Mucosa of descending colon (tissue), 3 donors: Measurements from ENCODE around the gene TUBA1A. TPM values are rescaled to one million over a fixed set of nuclear protein-coding genes. Genes with fewer than 3 reads are reported as not detected.

Experiments used
- ATAC-seq: fragments of 200-7000 bp; cut with Tn5 transposase; one replicate; pipeline ENCODE4 v1.9.1; 2020; ENCODE audit warnings: mild to moderate bottlenecking, moderate library complexity
- DNase-seq, 3 donors: peaks; one replicate each; pipeline ENCODE4 v3.0.0-alpha.2; 2020
- H3K36me3 ChIP-seq: fragments of 200-600 bp; one replicate; pipeline ENCODE4 v1.8.0; 2021; ENCODE audit warnings: low read depth, mild to moderate bottlenecking
- H3K4me1 ChIP-seq: fragments of 200-600 bp; one replicate; pipeline ENCODE4 v1.8.0; 2021; ENCODE audit warnings: low read depth, mild to moderate bottlenecking
- H3K4me3 ChIP-seq: fragments of 200-600 bp; one replicate; pipeline ENCODE4 v1.8.0; 2021; ENCODE audit warnings: mild to moderate bottlenecking
- H3K9me3 ChIP-seq: fragments of 200-600 bp; one replicate; pipeline ENCODE4 v1.8.0; 2021; ENCODE audit warnings: mild to moderate bottlenecking
- intact Hi-C, 2 donors: fragments of 100-400 bp; cut with DNase I in 1 of 2; cut with micrococcal nuclease in 1 of 2; formaldehyde crosslinking; loops; one replicate each; pipeline versions ENCODE4 v1.11.0 to v1.11.1; 2022; cut with DNase I, micrococcal nuclease
- total RNA-seq, 3 donors: library from RNA; stranded (reverse); fragmentation: NEBNext Ultra II Directional in 2 of 3; extraction: Animal tissue kit (Norgen Biotek cat#: 25700) in 2 of 3; gene quantifications; one replicate each; pipeline versions ENCODE4 v1.2.1 to v1.2.4, GENCODE V29; 2021 to 2023
- TF ChIP-seq, protein P1 (sequence below): fragments of 200-600 bp; IDR thresholded peaks from one replicate; pipeline ENCODE4 v1.8.0; 2022; ENCODE audit warnings: antibody characterized with exemption, mild to moderate bottlenecking
- donor health status: DM: no; HTN: no; CAD: no; lungs with moderate emphysema.
- donor health status: DM: no; HTN: no; CAD: no.
- donor health status: DM: no; HTN: yes; CAD: no.

The TUBA1A gene
- total RNA-seq, 3 donors from 2014 or later: 20.5 to 295 (median 64.4) TPM

GRCh38 chr12:49154221-49154620 lies 34.7 kb downstream of the TUBA1A start:
- Histone ChIP-seq H3K4me1 (no peaks in the 10 kb centered on the region), H3K9me3 (no peaks in the 10 kb centered on the region), H3K4me3 (no peak overlapping the region), H3K36me3 (no peaks in the 10 kb centered on the region)
- intact Hi-C loops: no loop called here
- TF ChIP-seq, protein P1, sequence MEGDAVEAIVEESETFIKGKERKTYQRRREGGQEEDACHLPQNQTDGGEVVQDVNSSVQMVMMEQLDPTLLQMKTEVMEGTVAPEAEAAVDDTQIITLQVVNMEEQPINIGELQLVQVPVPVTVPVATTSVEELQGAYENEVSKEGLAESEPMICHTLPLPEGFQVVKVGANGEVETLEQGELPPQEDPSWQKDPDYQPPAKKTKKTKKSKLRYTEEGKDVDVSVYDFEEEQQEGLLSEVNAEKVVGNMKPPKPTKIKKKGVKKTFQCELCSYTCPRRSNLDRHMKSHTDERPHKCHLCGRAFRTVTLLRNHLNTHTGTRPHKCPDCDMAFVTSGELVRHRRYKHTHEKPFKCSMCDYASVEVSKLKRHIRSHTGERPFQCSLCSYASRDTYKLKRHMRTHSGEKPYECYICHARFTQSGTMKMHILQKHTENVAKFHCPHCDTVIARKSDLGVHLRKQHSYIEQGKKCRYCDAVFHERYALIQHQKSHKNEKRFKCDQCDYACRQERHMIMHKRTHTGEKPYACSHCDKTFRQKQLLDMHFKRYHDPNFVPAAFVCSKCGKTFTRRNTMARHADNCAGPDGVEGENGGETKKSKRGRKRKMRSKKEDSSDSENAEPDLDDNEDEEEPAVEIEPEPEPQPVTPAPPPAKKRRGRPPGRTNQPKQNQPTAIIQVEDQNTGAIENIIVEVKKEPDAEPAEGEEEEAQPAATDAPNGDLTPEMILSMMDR: no peak
- ATAC-seq (no peak), DNase-seq (no peak)

- Histone ChIP-seq H3K9me3 (no peaks in the 10 kb centered on the region), H3K36me3 (no peaks in the 10 kb centered on the region), H3K4me3 (no peak overlapping the region), H3K4me1 (no peaks in the 10 kb centered on the region)
- ATAC-seq (no peak), DNase-seq (no peak)
- TF ChIP-seq, protein P1: no peak
- intact Hi-C loops: no loop called here
Measured at GRCh38 chr12:49147384-49147783, 41.5 kb downstream of the TUBA1A start.

DNA sequence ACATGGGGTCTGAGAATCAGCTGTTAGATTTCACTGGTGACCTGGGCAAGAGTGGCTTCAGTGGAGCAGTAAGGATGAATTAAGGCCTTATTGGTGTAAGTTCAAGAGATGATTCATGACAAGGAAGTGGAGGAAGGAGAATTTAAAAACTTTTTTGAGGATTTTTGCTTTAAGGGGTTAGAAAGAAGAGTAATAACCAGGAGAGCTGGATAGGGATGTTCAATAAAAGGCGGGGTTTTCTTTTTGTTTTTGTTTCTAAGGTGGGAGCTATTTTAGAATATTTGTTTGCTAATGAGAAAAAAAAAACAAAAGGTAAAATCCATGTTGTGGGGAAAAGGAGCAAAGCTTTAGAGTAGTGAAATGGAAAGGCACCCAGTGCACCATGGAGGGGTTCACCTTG lies 42.5 kb downstream of the TUBA1A start:
- Histone ChIP-seq H3K9me3 (no peaks in the 10 kb centered on the region), H3K4me1 (no peaks in the 10 kb centered on the region), H3K4me3 (no peak overlapping the region), H3K36me3 (no peaks in the 10 kb centered on the region)
- intact Hi-C loops: no loop called here
- no peak for DNase-seq
- ATAC-seq: no peak
- TF ChIP-seq, protein P1: no peak

DNA sequence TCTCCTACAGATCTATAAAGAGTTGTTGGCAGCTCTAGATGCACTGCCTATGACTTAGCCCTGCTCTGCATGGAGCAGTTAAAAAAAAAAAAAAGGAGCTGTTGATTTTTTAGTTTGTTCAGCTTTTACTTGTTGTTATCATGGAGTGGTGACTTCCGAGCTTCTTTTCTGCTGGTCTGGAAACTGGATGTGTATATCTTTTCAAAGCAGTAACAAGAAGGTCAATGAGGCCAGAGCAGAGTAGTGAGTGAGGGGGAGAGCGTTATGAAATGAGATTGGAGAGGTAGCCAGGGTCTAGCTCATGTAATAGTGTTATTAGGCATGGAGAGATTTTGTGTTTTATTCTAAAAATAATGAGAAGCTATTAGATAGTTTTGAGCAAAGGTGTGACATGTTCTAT lies 44.5 kb downstream of the TUBA1A start:
- no peaks in the 10 kb centered on the region for H3K4me1 ChIP-seq
- no peaks in the 10 kb centered on the region for H3K36me3 ChIP-seq
- TF ChIP-seq, protein P1: no peak
- DNase-seq: no peak
- no peak overlapping the region for H3K4me3 ChIP-seq
- H3K9me3 ChIP-seq: no peaks in the 10 kb centered on the region
- intact Hi-C loops: no loop called here
- no peak for ATAC-seq

DNA sequence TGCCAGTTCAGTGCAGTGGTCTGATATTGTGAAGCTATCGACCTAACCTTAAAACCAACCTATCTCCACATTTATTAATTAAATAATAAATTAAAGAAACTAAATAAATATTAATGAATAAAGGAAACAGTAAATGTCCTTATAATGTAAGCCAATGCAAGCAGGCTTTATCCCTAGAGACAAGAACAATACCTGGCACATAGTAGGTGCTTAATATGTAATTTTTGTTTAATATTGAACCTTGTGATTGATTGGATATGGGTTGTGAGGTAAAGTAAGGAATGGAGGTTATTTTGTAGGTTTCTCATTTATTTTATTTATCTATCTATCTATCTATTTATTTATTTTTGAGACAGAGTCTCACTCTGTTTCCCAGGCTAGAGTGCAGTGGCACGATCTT lies 49.9 kb downstream of the TUBA1A start:
- ATAC-seq: no peak
- H3K9me3 ChIP-seq: no peaks in the 10 kb centered on the region
- no peaks in the 10 kb centered on the region for H3K36me3 ChIP-seq
- intact Hi-C loops: loop anchor here in 1 of 2 donors (10.0 kb wide), 1 partner anchor 46 kb away; the partner anchor contains the start of gene TUBA1A
- no peaks in the 10 kb centered on the region for H3K4me1 ChIP-seq
- DNase-seq: no peak
- no peak overlapping the region for H3K4me3 ChIP-seq
- TF ChIP-seq, protein P1: no peak

DNA sequence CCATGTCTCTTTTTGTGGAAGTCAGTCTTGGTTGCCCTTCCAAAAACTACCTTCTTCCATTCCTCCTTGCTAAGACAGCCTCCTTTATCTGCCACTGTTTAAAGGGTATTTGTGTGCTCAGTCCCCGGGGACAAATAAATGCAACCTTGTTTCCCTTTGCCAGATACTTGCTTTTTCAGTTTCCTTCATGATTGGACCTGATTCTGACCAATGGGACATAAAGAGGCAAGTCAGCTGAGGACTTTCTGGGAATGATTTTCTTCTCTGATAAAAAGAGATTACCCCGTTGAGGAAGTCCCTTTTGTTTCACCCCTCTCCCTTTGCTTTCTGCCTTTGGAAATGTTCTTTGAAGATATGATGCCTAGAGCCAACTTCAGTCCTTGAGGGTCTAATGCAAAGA lies 50.3 kb downstream of the TUBA1A start:
- ATAC-seq: no peak
- intact Hi-C loops: loop anchor here in 1 of 2 donors (10.0 kb wide), 1 partner anchor 46 kb away; the partner anchor contains the start of gene TUBA1A
- no peaks in the 10 kb centered on the region for H3K9me3 ChIP-seq
- TF ChIP-seq, protein P1: no peak
- DNase-seq: no peak
- no peak overlapping the region for H3K4me3 ChIP-seq
- no peaks in the 10 kb centered on the region for H3K4me1 ChIP-seq
- H3K36me3 ChIP-seq: no peaks in the 10 kb centered on the region
